GM12878 (cell line): ENCODE measurements around the gene TYROBP. TPM values are rescaled to one million over a fixed set of nuclear protein-coding genes. Genes with fewer than 3 reads are reported as not detected.

Source experiments
- ATAC-seq: fragments of 200-7000 bp; cut with Tn5 transposase; 3 replicates; pipeline ENCODE4 v1.9.1; 2020; ENCODE audit warnings: mild to moderate bottlenecking, moderate library complexity
- BruUV-seq: library from RNA; stranded (reverse); fragments of 400-500 nt; replicated peaks from 2 replicates; lab custom pipeline; 2021; lab: Mats Ljungman, UMichigan
- CTCF ChIA-PET: fragments of 300-600 bp; sonication (Branson Sonifier 250); formaldehyde crosslinking; extraction: SDS; loops from one replicate; lab custom pipeline; 2021; ENCODE audit warnings: inconsistent platforms; lab: Yijun Ruan, JAX
- POLR2A ChIA-PET: fragments of 350-600 bp; formaldehyde crosslinking; extraction: SDS; loops from one replicate; lab custom pipeline; 2021; ENCODE audit warnings: inconsistent platforms; lab: Charles Lee
- RAD21 ChIA-PET: fragments of 300-600 bp; sonication (Branson Sonifier 250); formaldehyde crosslinking; loops from one replicate; lab custom pipeline; 2023; ENCODE audit warnings: antibody characterized with exemption; ENCODE audit not compliant: unreplicated experiment; lab: Charles Lee
- SMC1A ChIA-PET: fragments of 300-600 bp; sonication (Branson Sonifier 250); formaldehyde crosslinking; loops from one replicate; lab custom pipeline; 2023; ENCODE audit not compliant: unreplicated experiment, uncharacterized antibody; lab: Charles Lee
- DNase-seq: peaks from one replicate; pipeline ENCODE4 v3.0.0-alpha.2; 2011; ENCODE audit warnings: low read depth, low spot score
- FAIRE-seq: peaks from 3 replicates; lab custom pipeline; 2011; peaks lifted over from hg19 to GRCh38; lab: Jason Lieb, UNC
- H2AFZ ChIP-seq: 2 replicates; pipeline ENCODE4 v1.6.0; 2011; ENCODE audit warnings: low read depth, low read length, control low read depth; ENCODE audit not compliant: control insufficient read depth
- H3K27ac ChIP-seq: 2 replicates; pipeline ENCODE4 v1.5.1; 2011; ENCODE audit warnings: control low read depth; ENCODE audit not compliant: control insufficient read depth, insufficient read depth
- H3K27me3 ChIP-seq, 2 experiments: replicated peaks in 1 of 2; 2 replicates each; pipeline versions ENCODE4 v1.6.0 to v1.6.1; 2011; ENCODE audit warnings: low read length in 1 of 2; ENCODE audit not compliant: control insufficient read depth in 2 of 2, insufficient read depth in 2 of 2
- H3K36me3 ChIP-seq, 2 experiments: 2 replicates each; pipeline ENCODE4 v1.5.1; 2011; ENCODE audit warnings: low read length in 1 of 2; ENCODE audit not compliant: control insufficient read depth in 2 of 2, insufficient read depth in 2 of 2
- H3K4me1 ChIP-seq: 2 replicates; pipeline ENCODE4 v1.6.1; 2011; ENCODE audit warnings: mild to moderate bottlenecking, low read length, moderate library complexity, mixed read lengths; ENCODE audit not compliant: control insufficient read depth, insufficient read depth
- H3K4me2 ChIP-seq: 2 replicates; pipeline ENCODE4 v1.6.0; 2011; ENCODE audit warnings: control low read depth; ENCODE audit not compliant: control insufficient read depth, insufficient read depth
- H3K4me3 ChIP-seq: fragments of 200-600 bp; sonication (generic); 2 replicates; pipeline ENCODE4 v1.5.1; 2016
- H3K79me2 ChIP-seq: 2 replicates; pipeline ENCODE4 v1.6.0; 2011; ENCODE audit warnings: low read length; ENCODE audit not compliant: control insufficient read depth, insufficient read depth
- H3K9ac ChIP-seq: 2 replicates; pipeline ENCODE4 v1.8.0; 2011; ENCODE audit warnings: low read length, control low read depth, mixed read lengths; ENCODE audit not compliant: control insufficient read depth, insufficient read depth
- H3K9me3 ChIP-seq: replicated peaks from 3 replicates; pipeline ENCODE4 v1.5.1; 2011; ENCODE audit warnings: mild to moderate bottlenecking, low read length; ENCODE audit not compliant: control insufficient read depth, insufficient read depth
- H4K20me1 ChIP-seq: 2 replicates; pipeline ENCODE4 v1.6.0; 2011; ENCODE audit not compliant: control insufficient read depth, insufficient read depth
- MLLT1 ChIP-seq: fragments of 450-650 bp; IDR thresholded peaks from 2 replicates; pipeline ENCODE4 v1.6.1; 2016; ENCODE audit warnings: mild to moderate bottlenecking
- NFYB ChIP-seq: IDR thresholded peaks from 2 replicates; pipeline ENCODE4 v1.6.1; 2011; ENCODE audit warnings: low read depth, mild to moderate bottlenecking, low read length, improper control_type of control experiment, moderate library complexity; ENCODE audit not compliant: insufficient read depth
- NKRF ChIP-seq: fragments of 450-650 bp; conservative IDR thresholded peaks from 2 replicates; pipeline ENCODE4 v1.6.1; 2017; ENCODE audit warnings: mild to moderate bottlenecking, moderate library complexity
- WGBS: methylation state at CpG from one replicate; pipeline ENCODE4 v1.1.6; 2016; ENCODE audit warnings: low lambda C conversion rate; ENCODE audit not compliant: insufficient replicate concordance, insufficient coverage; ENCODE audit errors: missing lambda C conversion rate; 5-methylcytosine and 5-hydroxymethylcytosine counted together
- in situ Hi-C: fragments of 300-500 bp; cut with MboI; formaldehyde crosslinking; loops from 9 replicates; pipeline ENCODE4 v1.14.3; 2018; ENCODE audit warnings: mixed read lengths
- intact Hi-C: fragments of 100-400 bp; cut with micrococcal nuclease; formaldehyde crosslinking; loops from one replicate; pipeline ENCODE4 v1.14.2; 2022; ENCODE audit not compliant: unreplicated experiment
- polyA plus RNA-seq, 11 experiments: library from polyadenylated mRNA; depleted of rRNA in 4 of 11; unstranded in 6 of 11; stranded (reverse) in 5 of 11; fragments of >200 nt; fragmentation: Nextera tagmentation in 4 of 11; fragmentation: Illumina TruSeq in 1 of 11; extraction: Ambion mirVana in 4 of 11; extraction: Trizol in 1 of 11; gene quantifications; 1 replicate in 1 of 11; 2 replicates in 10 of 11; pipeline versions ENCODE4 v1.2.1 to v1.2.3, GENCODE V29; 2011 to 2016; ENCODE audit warnings: inconsistent platforms in 2 of 11, missing spikeins in 2 of 11, low read depth in 1 of 11
- total RNA-seq, 4 experiments: library from RNA; depleted of rRNA in 3 of 4; stranded (reverse); fragments of >200 nt in 3 of 4; fragmentation: Illumina TruSeq in 1 of 4; extraction: Trizol in 1 of 4; gene quantifications; 2 replicates each; pipeline versions ENCODE4 v1.2.1 to v1.2.3, GENCODE V29; 2013 to 2021

TYROBP gene
- total and polyA plus RNA-seq, 10 of the 15 experiments (the other 5 are each of a cell fraction or from before 2014, with no cell fraction given) = 0.33 to 2.4 (median 0.58) TPM; not detected in 2

- ChIA-PET CTCF (no interaction called here), POLR2A (no interaction called here), RAD21 (no interaction called here), SMC1A (no interaction called here)
- no peaks in the 10 kb centered on the region for H4K20me1 ChIP-seq
- intact Hi-C loops (no loop called here), in situ Hi-C loops (no loop called here)
- H2AFZ ChIP-seq = no peak overlapping the region
- H3K36me3 ChIP-seq = no peaks in the 10 kb centered on the region
- BruUV-seq = no TSS peak
- H3K27ac ChIP-seq = no peak overlapping the region
- 54% methylated on average over 13 of the region's 14 CpGs for WGBS
- no peaks in the 10 kb centered on the region for H3K4me1 ChIP-seq
- DNase-seq = no peak
- FAIRE-seq = no peak
- H3K4me3 ChIP-seq = no peak overlapping the region
- peaks cover 3 to 6% of the 10 kb centered on the region in 2 experiments; a peak in 3 of 4 replicates for H3K27me3 ChIP-seq
- no peak overlapping the region for H3K9ac ChIP-seq
- no peaks in the 10 kb centered on the region for H3K9me3 ChIP-seq
- TF ChIP-seq NKRF (no peak), NFYB (peak; percentile 53; the same call in 1 of the 2 replicates)
- ATAC-seq = no peak
- no peak overlapping the region for H3K4me2 ChIP-seq
- no peaks in the 10 kb centered on the region for H3K79me2 ChIP-seq
Observed at GRCh38 chr19:35862528-35862927, 45.6 kb downstream of the TYROBP start.

- H3K9me3 ChIP-seq = no peaks in the 10 kb centered on the region
- no TSS peak for BruUV-seq
- no peak overlapping the region for H3K27ac ChIP-seq
- TF ChIP-seq MLLT1 = no peak
- POLR2A ChIA-PET = no interaction called here
- no peaks in the 10 kb centered on the region for H3K79me2 ChIP-seq
- H3K4me3 ChIP-seq = no peak overlapping the region
- H3K36me3 ChIP-seq = no peaks in the 10 kb centered on the region
- H3K9ac ChIP-seq = no peak overlapping the region
- peaks cover 6 to 10% of the 10 kb centered on the region in 2 experiments; a peak in 3 of 4 replicates for H3K27me3 ChIP-seq
- 33% methylated on average over 19 of the region's 19 CpGs for WGBS
- no peak for FAIRE-seq
- H2AFZ ChIP-seq = no peak overlapping the region
- peaks cover 3% of the 10 kb centered on the region; the same call in 1 of the 2 replicates for H3K4me1 ChIP-seq
- intact Hi-C loops (no loop called here), in situ Hi-C loops (no loop called here)
- CTCF ChIA-PET = no interaction called here
- DNase-seq = no peak
- H3K4me2 ChIP-seq = no peak overlapping the region
- ATAC-seq = no peak
- RAD21 ChIA-PET = no interaction called here
- no peaks in the 10 kb centered on the region for H4K20me1 ChIP-seq
- SMC1A ChIA-PET = no interaction called here
Observed at GRCh38 chr19:35861640-35862160, 46.4 kb downstream of the TYROBP start.
